GM15510 (cell line): ENCODE data around the gene CRIP3.
A peak's percentile ranks its signal among the peaks of the same experiment; 100 is the strongest.

ENCODE experiments used
- POLR2A ChIP-seq: IDR thresholded peaks from 3 replicates; pipeline ENCODE4 v1.6.1; 2011; ENCODE audit warnings: borderline replicate concordance; ENCODE audit not compliant: insufficient read length; ENCODE audit errors: extremely low read depth

Gene CRIP3

GRCh38 chr6:43311666-43312065 lies 3.0 kb upstream of the CRIP3 start:
- no peak for TF ChIP-seq POLR2A

- no peak for TF ChIP-seq POLR2A
Observed at GRCh38 chr6:43310624-43311023, 2.0 kb upstream of the CRIP3 start.

- TF ChIP-seq POLR2A, result no peak
Observed at GRCh38 chr6:43310134-43310533, 1.5 kb upstream of the CRIP3 start.

- peak; percentile 10 for TF ChIP-seq POLR2A
Observed at GRCh38 chr6:43308990-43309477, 408 bp upstream of the CRIP3 start.

- no peak for TF ChIP-seq POLR2A
Observed at GRCh38 chr6:43307451-43308100, 1.1 kb downstream of the CRIP3 start.

- no peak for TF ChIP-seq POLR2A
Observed at GRCh38 chr6:43306086-43306485, 2.5 kb downstream of the CRIP3 start.

- no peak for TF ChIP-seq POLR2A
Observed at GRCh38 chr6:43304882-43305281, 3.7 kb downstream of the CRIP3 start.

- TF ChIP-seq POLR2A, result no peak
Observed at GRCh38 chr6:43304361-43304760, 4.3 kb downstream of the CRIP3 start.

- no peak for TF ChIP-seq POLR2A
Observed at GRCh38 chr6:43303751-43304331, 4.8 kb downstream of the CRIP3 start.

GRCh38 chr6:43302126-43302525 lies 6.5 kb downstream of the CRIP3 start:
- TF ChIP-seq POLR2A, result no peak

GRCh38 chr6:43301081-43301870 lies 7.3 kb downstream of the CRIP3 start:
- TF ChIP-seq POLR2A, result no peak

- TF ChIP-seq POLR2A, result no peak
Observed at GRCh38 chr6:43299338-43300293, 9.0 kb downstream of the CRIP3 start.

GRCh38 chr6:43298565-43299337 lies 9.9 kb downstream of the CRIP3 start:
- no peak for TF ChIP-seq POLR2A
